ENCODE measurements around the gene LSM2.
A peak's percentile ranks its signal among the peaks of the same experiment; 100 is the strongest.

Gene LSM2

DNA sequence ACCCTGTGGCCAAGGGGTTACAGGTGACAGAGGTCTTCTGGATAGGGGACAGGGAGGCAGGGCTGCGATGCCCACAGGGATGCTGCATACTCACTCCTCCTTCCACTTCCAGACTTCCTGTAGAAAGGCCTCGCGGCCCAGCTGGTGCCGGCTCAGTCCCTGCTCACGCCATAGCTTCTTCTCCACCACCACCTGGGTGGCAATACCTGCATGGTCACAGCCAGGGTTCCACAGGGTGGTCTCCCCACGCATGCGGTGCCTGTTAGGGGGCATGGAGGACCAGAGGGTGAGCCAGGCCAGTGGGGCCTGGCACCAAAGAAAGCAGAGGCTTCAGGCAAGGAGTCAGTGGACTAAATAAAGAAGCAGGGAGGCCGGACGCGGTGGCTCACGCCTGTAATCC is 21.3 kb downstream of the LSM2 start:
- no peak overlapping the region for H3K23ac ChIP-seq (ENCODE audit: low read length)
- H4K91ac ChIP-seq (ENCODE audit: low read depth, low read length): no peak overlapping the region
- WGBS (ENCODE audit: extremely low coverage, insufficient coverage, insufficient read length): no CpG with 5 or more reads among the region's 11 CpGs
- no peak for DNase-seq
- no peak overlapping the region for H2AFZ ChIP-seq (ENCODE audit: insufficient read depth, low read length, poor library complexity)
- no peak overlapping the region for H3K4me2 ChIP-seq (ENCODE audit: low read length)
- no peaks in the 10 kb centered on the region for H3K9me3 ChIP-seq (ENCODE audit: insufficient read depth, low read depth, low read length)
- no peak overlapping the region for H3K4ac ChIP-seq (ENCODE audit: low read depth, low read length)
- no peak overlapping the region for H4K12ac ChIP-seq (ENCODE audit: low read depth, low read length)
- H3K9ac ChIP-seq (ENCODE audit: low read length): no peak overlapping the region
- H3K27ac ChIP-seq (ENCODE audit: low read depth, low read length): no peak overlapping the region
- no peak overlapping the region for H2AK5ac ChIP-seq (ENCODE audit: low read length)
- peak overlapping the region; percentile 26 for H3K4me3 ChIP-seq (ENCODE audit: low read depth, low read length)
- no peak overlapping the region for H2BK12ac ChIP-seq (ENCODE audit: low read length)
- no peak overlapping the region for H2BK5ac ChIP-seq (ENCODE audit: low read depth, low read length, poor library complexity)
- H3K79me2 ChIP-seq (ENCODE audit: control insufficient read depth, insufficient read depth, low read length, poor library complexity): no peaks in the 10 kb centered on the region
- H3K27me3 ChIP-seq (ENCODE audit: insufficient read depth, low read length): no peaks in the 10 kb centered on the region
- H3K4me1 ChIP-seq (ENCODE audit: control insufficient read depth in 1 of 2, insufficient read depth in 2 of 2, low read length in 2 of 2): no peaks in the 10 kb centered on the region
- no peak overlapping the region for H2BK120ac ChIP-seq (ENCODE audit: insufficient read depth, low read length, poor library complexity)
- no peak overlapping the region for H3K18ac ChIP-seq (ENCODE audit: low read length)
- no peaks in the 10 kb centered on the region for H3K79me1 ChIP-seq (ENCODE audit: low read length)
- no peak overlapping the region for H4K8ac ChIP-seq (ENCODE audit: low read depth, low read length)
- peaks cover 52% of the 10 kb centered on the region in 2 experiments for H3K36me3 ChIP-seq (ENCODE audit: control insufficient read depth in 1 of 2, insufficient read depth in 2 of 2, low read length in 2 of 2)
- no peak overlapping the region for H3K14ac ChIP-seq (ENCODE audit: low read length)

DNA sequence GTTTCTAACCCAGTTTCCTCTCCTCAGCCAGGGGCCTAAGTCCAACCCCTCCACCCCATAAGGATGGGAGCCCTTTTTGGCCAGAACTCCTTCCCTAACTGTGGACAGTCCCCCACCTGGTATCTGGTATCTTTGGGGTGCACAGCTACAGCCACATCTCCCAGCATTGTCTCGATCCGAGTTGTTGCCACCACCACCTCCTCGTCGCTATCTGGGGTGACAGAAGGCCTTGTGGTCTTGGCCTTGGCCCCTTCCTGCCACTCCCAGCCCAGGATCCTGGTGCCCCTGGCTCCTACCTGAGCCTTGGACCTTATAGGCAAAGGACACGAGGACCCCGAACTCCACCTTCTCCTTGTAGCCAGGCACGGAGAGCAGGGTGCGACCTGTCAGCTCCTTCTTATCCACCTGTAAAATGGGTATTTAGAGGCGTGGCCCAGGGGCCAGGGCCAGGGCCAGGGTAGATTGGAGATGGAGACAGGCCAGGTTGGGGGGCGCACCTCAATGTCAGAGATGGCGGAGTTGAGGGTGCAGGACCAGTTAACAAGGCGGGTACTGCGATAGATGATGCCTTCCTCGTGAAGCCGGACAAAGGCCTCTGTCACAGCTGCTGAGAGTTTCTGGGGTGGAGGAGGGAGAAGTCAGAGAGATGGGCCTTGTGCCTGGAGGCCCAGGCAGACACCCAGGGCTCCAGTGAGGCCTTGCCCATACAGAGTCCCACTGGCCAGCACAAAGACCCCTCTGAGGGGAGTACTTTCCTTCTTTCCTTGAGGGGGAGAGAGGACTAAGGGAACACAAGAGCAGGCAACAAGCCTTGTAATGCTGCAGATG is 22.5 kb downstream of the LSM2 start:
- H3K23ac ChIP-seq (ENCODE audit: low read length): no peak overlapping the region
- no peak overlapping the region for H2BK5ac ChIP-seq (ENCODE audit: low read depth, low read length, poor library complexity)
- H2BK120ac ChIP-seq (ENCODE audit: insufficient read depth, low read length, poor library complexity): no peak overlapping the region
- no peaks in the 10 kb centered on the region for H3K27me3 ChIP-seq (ENCODE audit: insufficient read depth, low read length)
- no peak overlapping the region for H2BK12ac ChIP-seq (ENCODE audit: low read length)
- no peak overlapping the region for H4K8ac ChIP-seq (ENCODE audit: low read depth, low read length)
- H3K9ac ChIP-seq (ENCODE audit: low read length): no peak overlapping the region
- no peak overlapping the region for H3K4me2 ChIP-seq (ENCODE audit: low read length)
- H3K79me1 ChIP-seq (ENCODE audit: low read length): no peaks in the 10 kb centered on the region
- DNase-seq: no peak
- H3K18ac ChIP-seq (ENCODE audit: low read length): no peak overlapping the region
- peak overlapping the region; percentile 35 for H4K12ac ChIP-seq (ENCODE audit: low read depth, low read length)
- no peak overlapping the region for H2AK5ac ChIP-seq (ENCODE audit: low read length)
- H4K91ac ChIP-seq (ENCODE audit: low read depth, low read length): no peak overlapping the region
- no peaks in the 10 kb centered on the region for H3K79me2 ChIP-seq (ENCODE audit: control insufficient read depth, insufficient read depth, low read length, poor library complexity)
- no peaks in the 10 kb centered on the region for H3K4me1 ChIP-seq (ENCODE audit: control insufficient read depth in 1 of 2, insufficient read depth in 2 of 2, low read length in 2 of 2)
- peaks cover 60 to 61% of the 10 kb centered on the region in 2 experiments for H3K36me3 ChIP-seq (ENCODE audit: control insufficient read depth in 1 of 2, insufficient read depth in 2 of 2, low read length in 2 of 2)
- no peak overlapping the region for H3K14ac ChIP-seq (ENCODE audit: low read length)
- no peaks in the 10 kb centered on the region for H3K9me3 ChIP-seq (ENCODE audit: insufficient read depth, low read depth, low read length)
- H3K4ac ChIP-seq (ENCODE audit: low read depth, low read length): no peak overlapping the region
- no peak overlapping the region for H2AFZ ChIP-seq (ENCODE audit: insufficient read depth, low read length, poor library complexity)
- no peak overlapping the region for H3K4me3 ChIP-seq (ENCODE audit: low read depth, low read length)
- WGBS (ENCODE audit: extremely low coverage, insufficient coverage, insufficient read length): no CpG with 5 or more reads among the region's 15 CpGs
- no peak overlapping the region for H3K27ac ChIP-seq (ENCODE audit: low read depth, low read length)

DNA sequence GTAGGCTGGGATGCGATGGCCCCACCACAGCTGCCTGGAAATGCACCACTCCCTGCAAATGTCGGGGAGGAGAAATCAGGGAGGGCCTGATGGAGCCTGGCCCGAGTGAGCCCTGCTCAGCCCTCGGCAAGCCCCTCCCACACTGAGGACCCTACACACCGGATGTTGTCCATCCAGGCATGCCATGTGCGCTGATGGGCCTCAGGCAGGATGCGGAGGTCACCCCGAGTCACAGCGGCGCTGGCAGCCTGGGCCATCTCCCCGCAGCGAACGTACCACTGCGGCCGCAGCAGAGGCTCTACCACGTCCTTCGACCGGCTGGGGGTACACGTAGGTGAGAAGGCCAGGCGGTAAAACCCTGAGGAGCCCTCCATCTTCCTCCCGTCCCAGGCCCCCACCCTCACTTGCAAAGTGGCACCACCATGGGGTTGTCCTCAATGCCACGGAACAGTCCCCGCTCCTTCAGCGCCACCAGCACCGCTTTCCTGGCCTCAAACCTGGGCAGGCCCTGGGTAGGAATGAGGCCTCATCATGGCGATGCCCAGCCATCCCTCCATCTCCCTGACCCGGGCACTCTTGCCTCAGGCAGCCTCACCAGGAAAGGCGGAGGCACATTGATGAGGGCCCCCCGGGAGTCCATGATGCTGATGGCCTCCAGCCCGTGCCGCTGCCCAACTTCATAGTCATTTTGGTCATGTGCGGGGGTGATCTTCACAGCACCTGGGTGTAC is 24.5 kb downstream of the LSM2 start:
- Histone ChIP-seq H4K12ac (ENCODE audit: low read depth, low read length) (no peak overlapping the region), H3K79me1 (ENCODE audit: low read length) (no peaks in the 10 kb centered on the region)

GRCh38 chr6:31781244-31782125 is 25.3 kb downstream of the LSM2 start:
- H3K9ac ChIP-seq (ENCODE audit: low read length): no peak overlapping the region
- H3K27me3 ChIP-seq (ENCODE audit: insufficient read depth, low read length): no peaks in the 10 kb centered on the region
- no peak overlapping the region for H3K27ac ChIP-seq (ENCODE audit: low read depth, low read length)
- H3K4me3 ChIP-seq (ENCODE audit: low read depth, low read length): no peak overlapping the region
- H3K79me1 ChIP-seq (ENCODE audit: low read length): no peaks in the 10 kb centered on the region
- H2AK5ac ChIP-seq (ENCODE audit: low read length): no peak overlapping the region
- no peak overlapping the region for H4K12ac ChIP-seq (ENCODE audit: low read depth, low read length)
- no peak overlapping the region for H4K8ac ChIP-seq (ENCODE audit: low read depth, low read length)
- no peak overlapping the region for H3K23ac ChIP-seq (ENCODE audit: low read length)
- DNase-seq: no peak
- H3K18ac ChIP-seq (ENCODE audit: low read length): no peak overlapping the region
- H3K9me3 ChIP-seq (ENCODE audit: insufficient read depth, low read depth, low read length): no peaks in the 10 kb centered on the region
- H3K14ac ChIP-seq (ENCODE audit: low read length): no peak overlapping the region
- peaks cover 0 to 10% of the 10 kb centered on the region in 2 experiments for H3K4me1 ChIP-seq (ENCODE audit: control insufficient read depth in 1 of 2, insufficient read depth in 2 of 2, low read length in 2 of 2)
- H2AFZ ChIP-seq (ENCODE audit: insufficient read depth, low read length, poor library complexity): no peak overlapping the region
- no peak overlapping the region for H2BK120ac ChIP-seq (ENCODE audit: insufficient read depth, low read length, poor library complexity)
- H3K79me2 ChIP-seq (ENCODE audit: control insufficient read depth, insufficient read depth, low read length, poor library complexity): no peaks in the 10 kb centered on the region
- no peak overlapping the region for H2BK5ac ChIP-seq (ENCODE audit: low read depth, low read length, poor library complexity)
- peaks cover 74 to 75% of the 10 kb centered on the region in 2 experiments for H3K36me3 ChIP-seq (ENCODE audit: control insufficient read depth in 1 of 2, insufficient read depth in 2 of 2, low read length in 2 of 2)
- WGBS (ENCODE audit: extremely low coverage, insufficient coverage, insufficient read length): no CpG with 5 or more reads among the region's 23 CpGs
- H3K4me2 ChIP-seq (ENCODE audit: low read length): no peak overlapping the region
- no peak overlapping the region for H3K4ac ChIP-seq (ENCODE audit: low read depth, low read length)
- no peak overlapping the region for H2BK12ac ChIP-seq (ENCODE audit: low read length)
- no peak overlapping the region for H4K91ac ChIP-seq (ENCODE audit: low read depth, low read length)

More for the DNA sequence above, 24.5 kb downstream of the LSM2 start:
- H3K18ac ChIP-seq (ENCODE audit: low read length): no peak overlapping the region
- no peak overlapping the region for H3K27ac ChIP-seq (ENCODE audit: low read depth, low read length)
- H3K4me3 ChIP-seq (ENCODE audit: low read depth, low read length): no peak overlapping the region
- H4K91ac ChIP-seq (ENCODE audit: low read depth, low read length): no peak overlapping the region
- no peak overlapping the region for H4K8ac ChIP-seq (ENCODE audit: low read depth, low read length)
- H2AFZ ChIP-seq (ENCODE audit: insufficient read depth, low read length, poor library complexity): no peak overlapping the region
- peaks cover 0 to 4% of the 10 kb centered on the region in 2 experiments for H3K4me1 ChIP-seq (ENCODE audit: control insufficient read depth in 1 of 2, insufficient read depth in 2 of 2, low read length in 2 of 2)
- no peak overlapping the region for H3K23ac ChIP-seq (ENCODE audit: low read length)
- no peak overlapping the region for H3K4ac ChIP-seq (ENCODE audit: low read depth, low read length)
- no peak overlapping the region for H3K14ac ChIP-seq (ENCODE audit: low read length)
- no peaks in the 10 kb centered on the region for H3K9me3 ChIP-seq (ENCODE audit: insufficient read depth, low read depth, low read length)
- H3K79me2 ChIP-seq (ENCODE audit: control insufficient read depth, insufficient read depth, low read length, poor library complexity): no peaks in the 10 kb centered on the region
- no peak overlapping the region for H2BK120ac ChIP-seq (ENCODE audit: insufficient read depth, low read length, poor library complexity)
- no CpG with 5 or more reads among the region's 32 CpGs for WGBS (ENCODE audit: extremely low coverage, insufficient coverage, insufficient read length)
- H2BK5ac ChIP-seq (ENCODE audit: low read depth, low read length, poor library complexity): no peak overlapping the region
- H3K27me3 ChIP-seq (ENCODE audit: insufficient read depth, low read length): no peaks in the 10 kb centered on the region
- no peak overlapping the region for H2BK12ac ChIP-seq (ENCODE audit: low read length)
- H3K36me3 ChIP-seq (ENCODE audit: control insufficient read depth in 1 of 2, insufficient read depth in 2 of 2, low read length in 2 of 2): peaks cover 74 to 76% of the 10 kb centered on the region in 2 experiments
- no peak overlapping the region for H3K9ac ChIP-seq (ENCODE audit: low read length)
- H3K4me2 ChIP-seq (ENCODE audit: low read length): no peak overlapping the region
- no peak for DNase-seq
- no peak overlapping the region for H2AK5ac ChIP-seq (ENCODE audit: low read length)
